Tibial nerve (tissue), 4 donors: Measurements from ENCODE around the gene NKD1. TPM values are rescaled to one million over a fixed set of nuclear protein-coding genes. Genes with fewer than 3 reads are reported as not detected.

Experiments
- DNase-seq, 2 donors: peaks; one replicate each; pipeline ENCODE4 v3.0.0-alpha.2; 2019; ENCODE audit warnings: low spot score in 2 of 2
- H3K27ac ChIP-seq, 4 donors: fragments of 200-600 bp; sonication (generic) in 3 of 4; one replicate each; pipeline ENCODE4 v1.5.1; 2017 to 2019; ENCODE audit warnings: mild to moderate bottlenecking in 1 of 4
- H3K27me3 ChIP-seq, 2 donors: fragments of 200-600 bp; sonication (generic) in 1 of 2; one replicate each; pipeline versions ENCODE4 v1.5.1 to v1.6.0; 2017 to 2019
- H3K36me3 ChIP-seq, 3 donors: fragments of 200-600 bp; sonication (generic); one replicate each; pipeline ENCODE4 v1.5.1; 2018 to 2019
- H3K4me1 ChIP-seq, 4 donors: fragments of 200-600 bp; sonication (generic) in 3 of 4; one replicate each; pipeline ENCODE4 v1.5.1; 2017 to 2019
- H3K4me3 ChIP-seq, 4 donors: fragments of 200-600 bp; sonication (generic) in 3 of 4; one replicate each; pipeline ENCODE4 v1.5.1; 2017 to 2019; ENCODE audit warnings: mild to moderate bottlenecking in 1 of 4, moderate library complexity in 1 of 4
- H3K9me3 ChIP-seq, 4 donors: fragments of 200-600 bp; sonication (generic) in 3 of 4; one replicate each; pipeline ENCODE4 v1.5.1; 2017 to 2019
- EP300 ChIP-seq, 2 donors: sonication (generic); formaldehyde crosslinking; IDR thresholded peaks; one replicate each; pipeline ENCODE4 v1.6.1; 2017; ENCODE audit warnings: antibody characterized with exemption in 2 of 2, mild to moderate bottlenecking in 1 of 2
- POLR2A ChIP-seq, 2 donors: fragments of 450-650 bp; IDR thresholded peaks; one replicate each; pipeline ENCODE4 v1.6.1; 2017; ENCODE audit warnings: antibody characterized with exemption in 2 of 2, mild to moderate bottlenecking in 2 of 2, moderate library complexity in 2 of 2
- WGBS, 2 donors: methylation state at CpG; one replicate each; pipeline ENCODE4 v1.1.5; 2018; 5-methylcytosine and 5-hydroxymethylcytosine counted together
- total RNA-seq, 4 donors: library from RNA; depleted of rRNA; stranded (reverse); fragments of >200 nt; gene quantifications; one replicate each; pipeline ENCODE4 v1.1.0, GENCODE V29; 2016
- TF ChIP-seq, protein P1 (sequence below), 5 experiments: fragments of 200-600 bp in 3 of 5; fragments of 450-650 bp in 2 of 5; sonication (generic) in 3 of 5; IDR thresholded peaks; one replicate each; pipeline ENCODE4 v1.5.1; 2016 to 2019; ENCODE audit warnings: antibody characterized with exemption in 5 of 5, mild to moderate bottlenecking in 3 of 5, moderate library complexity in 2 of 5

Gene NKD1
- total RNA-seq, 4 donors from 2014 or later = 20.1 to 92.4 (median 43.1) TPM

DNA sequence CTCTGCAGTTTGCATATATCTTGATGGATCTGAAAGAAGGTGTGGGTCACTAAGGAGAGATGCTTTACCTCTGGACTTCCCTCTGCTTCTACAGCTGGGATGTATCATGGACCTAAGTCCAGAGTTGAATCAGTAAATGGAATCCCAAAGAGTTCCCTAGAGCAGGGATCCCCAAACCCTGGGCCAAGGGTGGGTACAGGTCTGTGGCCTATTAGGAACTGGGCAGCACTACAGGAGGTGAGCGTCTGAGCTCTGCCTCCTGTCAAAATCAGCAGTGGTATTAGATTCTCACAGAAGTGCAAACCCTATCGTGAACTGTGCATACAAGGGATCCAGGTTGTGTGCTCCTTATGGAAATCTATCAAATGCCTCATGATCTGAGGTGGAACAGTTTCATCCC lies 39.3 kb downstream of the NKD1 start:
- no peak overlapping the region for H3K27ac ChIP-seq
- H3K4me1 ChIP-seq = peaks cover 0 to 40% (median 13%) of the 10 kb centered on the region in 4 donors
- no peak for DNase-seq
- H3K27me3 ChIP-seq = no peaks in the 10 kb centered on the region
- no peak overlapping the region for H3K4me3 ChIP-seq
- TF ChIP-seq POLR2A (IDR thresholded peaks at IDR 0.05) (no peak), EP300 (IDR thresholded peaks at IDR 0.05) (no peak)
- TF ChIP-seq, protein P1, sequence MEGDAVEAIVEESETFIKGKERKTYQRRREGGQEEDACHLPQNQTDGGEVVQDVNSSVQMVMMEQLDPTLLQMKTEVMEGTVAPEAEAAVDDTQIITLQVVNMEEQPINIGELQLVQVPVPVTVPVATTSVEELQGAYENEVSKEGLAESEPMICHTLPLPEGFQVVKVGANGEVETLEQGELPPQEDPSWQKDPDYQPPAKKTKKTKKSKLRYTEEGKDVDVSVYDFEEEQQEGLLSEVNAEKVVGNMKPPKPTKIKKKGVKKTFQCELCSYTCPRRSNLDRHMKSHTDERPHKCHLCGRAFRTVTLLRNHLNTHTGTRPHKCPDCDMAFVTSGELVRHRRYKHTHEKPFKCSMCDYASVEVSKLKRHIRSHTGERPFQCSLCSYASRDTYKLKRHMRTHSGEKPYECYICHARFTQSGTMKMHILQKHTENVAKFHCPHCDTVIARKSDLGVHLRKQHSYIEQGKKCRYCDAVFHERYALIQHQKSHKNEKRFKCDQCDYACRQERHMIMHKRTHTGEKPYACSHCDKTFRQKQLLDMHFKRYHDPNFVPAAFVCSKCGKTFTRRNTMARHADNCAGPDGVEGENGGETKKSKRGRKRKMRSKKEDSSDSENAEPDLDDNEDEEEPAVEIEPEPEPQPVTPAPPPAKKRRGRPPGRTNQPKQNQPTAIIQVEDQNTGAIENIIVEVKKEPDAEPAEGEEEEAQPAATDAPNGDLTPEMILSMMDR (IDR thresholded peaks at IDR 0.05) = no peak
- WGBS, 2 donors = 87 to 100% methylated on average over 2 of the region's 2 CpGs
- no peaks in the 10 kb centered on the region for H3K9me3 ChIP-seq
- H3K36me3 ChIP-seq = no peaks in the 10 kb centered on the region

DNA sequence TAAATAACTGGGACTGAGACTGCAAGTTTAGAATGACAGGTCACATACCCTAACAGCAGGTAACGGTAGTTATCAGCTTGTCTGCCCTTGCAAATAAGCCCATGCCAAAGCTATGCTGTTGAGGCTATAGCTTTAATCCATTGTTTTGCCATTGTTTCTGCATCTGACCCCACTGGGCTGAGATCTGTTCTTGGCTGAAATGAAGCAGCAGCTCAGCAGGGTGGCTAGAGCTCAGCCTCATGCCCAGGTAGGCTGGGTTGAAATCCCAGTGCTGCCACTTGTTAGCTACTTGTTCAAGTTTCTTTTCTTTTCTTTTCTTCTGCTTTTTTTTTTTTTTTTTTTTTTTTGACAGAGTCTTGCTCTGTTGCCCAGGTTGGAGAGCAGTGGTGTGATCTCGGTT lies 40.1 kb downstream of the NKD1 start:
- TF ChIP-seq, protein P1 (IDR thresholded peaks at IDR 0.05) = no peak
- no peak for TF ChIP-seq EP300 (IDR thresholded peaks at IDR 0.05)
- peak overlapping the region in 2 of 4 donors; percentile 23 to 57 for H3K27ac ChIP-seq
- no peaks in the 10 kb centered on the region for H3K27me3 ChIP-seq
- WGBS, 2 donors = 85 to 100% methylated on average over 2 of the region's 2 CpGs
- H3K9me3 ChIP-seq = no peaks in the 10 kb centered on the region
- H3K4me3 ChIP-seq = no peak overlapping the region
- H3K4me1 ChIP-seq = peaks cover 0 to 43% (median 14%) of the 10 kb centered on the region in 4 donors
- no peak for DNase-seq
- no peaks in the 10 kb centered on the region for H3K36me3 ChIP-seq

DNA sequence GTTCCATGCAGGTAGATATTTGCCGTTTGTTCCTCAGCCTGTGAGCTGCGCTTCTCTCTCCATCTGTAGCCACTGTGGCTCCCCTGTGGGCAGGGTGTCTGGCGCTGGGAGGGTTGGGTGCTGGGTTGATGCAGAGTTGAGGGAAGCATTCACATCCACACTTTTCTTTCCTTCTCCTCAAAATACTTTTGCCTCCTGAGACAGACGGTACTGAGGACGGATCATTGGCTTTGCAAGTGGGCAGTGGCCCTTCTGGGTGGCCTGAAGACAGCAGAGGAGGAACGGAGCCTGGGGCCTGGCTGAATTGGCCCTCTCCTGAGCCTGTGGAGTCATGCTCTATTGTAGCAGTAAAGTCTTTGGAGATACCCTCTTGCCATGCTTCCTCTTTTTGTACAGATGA lies 43.0 kb downstream of the NKD1 start:
- Histone ChIP-seq H3K27me3 (no peaks in the 10 kb centered on the region), H3K36me3 (no peaks in the 10 kb centered on the region), H3K27ac (no peak overlapping the region), H3K4me1 (peaks cover 0 to 26% (median 7%) of the 10 kb centered on the region in 4 donors), H3K4me3 (no peak overlapping the region), H3K9me3 (no peaks in the 10 kb centered on the region)
- TF ChIP-seq EP300 (IDR thresholded peaks at IDR 0.05) = no peak
- TF ChIP-seq, protein P1 (IDR thresholded peaks at IDR 0.05) = no peak
- no peak for DNase-seq
- WGBS, 2 donors = 88 to 96% methylated on average over 5 to 6 of the region's 6 CpGs

DNA sequence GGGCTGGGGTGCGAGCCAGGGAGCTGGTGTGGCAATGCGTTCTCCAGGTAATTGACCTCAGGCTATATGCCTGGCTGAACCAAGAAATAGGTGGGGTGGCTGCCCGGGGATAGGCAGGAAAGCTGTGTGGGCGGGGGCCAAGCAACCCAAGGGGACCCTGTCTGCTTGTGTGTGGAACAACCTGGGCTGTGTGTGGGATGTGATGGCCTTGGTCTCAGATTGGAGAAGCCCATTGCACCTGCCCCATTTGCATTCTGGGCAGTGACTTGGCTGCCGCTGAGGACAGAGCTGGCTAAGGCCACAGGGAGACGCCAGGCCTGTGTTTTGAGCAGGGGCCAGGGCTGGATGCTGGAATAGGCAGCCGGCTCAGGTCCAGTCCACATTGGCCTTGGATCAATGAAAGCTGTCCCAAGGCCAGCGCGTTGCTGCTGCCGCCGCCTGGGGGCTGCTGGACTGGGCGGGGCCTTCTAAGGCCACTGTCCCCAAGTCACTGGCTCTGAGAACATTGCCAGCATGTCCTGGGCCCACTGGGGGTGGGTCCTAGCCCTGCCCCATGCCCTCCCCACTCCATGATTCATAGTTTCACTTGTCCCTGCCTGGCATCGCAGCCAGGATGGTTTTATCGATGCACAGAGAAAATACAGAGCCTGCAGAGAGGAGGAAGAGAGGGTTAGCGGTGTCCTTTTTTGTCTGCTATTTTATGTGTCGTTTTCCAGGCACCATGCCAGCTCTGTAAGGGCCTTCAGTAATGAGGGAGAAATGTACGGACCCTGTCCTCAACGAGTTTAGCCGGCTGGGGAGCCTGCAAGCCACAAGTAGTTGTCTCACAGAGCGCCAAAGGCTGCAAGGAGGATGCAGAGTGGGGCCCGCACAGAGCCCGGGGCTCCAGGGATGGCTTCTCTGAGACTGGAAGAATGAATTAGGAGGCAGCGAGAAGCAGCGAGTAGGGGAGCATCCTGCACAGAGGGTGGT lies 43.9 kb downstream of the NKD1 start:
- Histone ChIP-seq H3K4me1 (peaks cover 0 to 24% (median 7%) of the 10 kb centered on the region in 4 donors), H3K36me3 (no peaks in the 10 kb centered on the region), H3K27me3 (no peaks in the 10 kb centered on the region), H3K27ac (peak overlapping the region in 2 of 4 donors; percentile 28 to 58), H3K9me3 (no peaks in the 10 kb centered on the region), H3K4me3 (no peak overlapping the region)
- DNase-seq = no peak
- TF ChIP-seq POLR2A (IDR thresholded peaks at IDR 0.05) (no peak), EP300 (IDR thresholded peaks at IDR 0.05) (peak in 1 of 2 donors; percentile 26)
- WGBS, 2 donors = 40 to 46% methylated on average over 16 to 24 of the region's 24 CpGs

DNA sequence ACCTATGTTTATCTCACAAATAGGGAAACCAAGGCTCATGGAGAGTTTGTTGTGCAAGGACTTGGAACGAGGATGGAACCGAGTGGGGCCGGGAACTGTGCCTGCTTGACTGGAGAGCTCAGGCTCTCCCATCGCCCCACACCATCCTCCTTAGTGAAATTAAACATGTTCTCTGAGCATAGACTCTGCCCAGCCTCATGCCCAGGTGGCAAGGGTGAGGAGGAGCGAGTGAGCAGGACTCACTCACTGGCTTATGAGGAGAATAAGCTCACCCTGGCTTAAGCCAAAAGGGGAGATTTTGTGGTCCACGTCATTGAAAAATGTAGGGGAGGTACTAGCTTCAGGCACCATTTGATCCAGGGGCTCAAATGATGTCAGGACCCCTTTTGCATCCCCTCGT lies 44.8 kb downstream of the NKD1 start:
- H3K4me3 ChIP-seq = no peak overlapping the region
- TF ChIP-seq, protein P1 (IDR thresholded peaks at IDR 0.05) = no peak
- TF ChIP-seq POLR2A (IDR thresholded peaks at IDR 0.05) (no peak), EP300 (IDR thresholded peaks at IDR 0.05) (no peak)
- no peak for DNase-seq
- H3K9me3 ChIP-seq = no peaks in the 10 kb centered on the region
- H3K4me1 ChIP-seq = peaks cover 0 to 24% (median 7%) of the 10 kb centered on the region in 4 donors
- no peaks in the 10 kb centered on the region for H3K27me3 ChIP-seq
- peak overlapping the region in 1 of 4 donors; percentile 58 for H3K27ac ChIP-seq
- no peaks in the 10 kb centered on the region for H3K36me3 ChIP-seq
- 84 to 90% methylated on average over 7 of the region's 7 CpGs for WGBS, 2 donors
